HEK293 (cell line): Measurements from ENCODE around the gene RPL23.

Experiments used
- GLIS2 ChIP-seq: fragments of 450-650 bp; formaldehyde crosslinking; IDR thresholded peaks from 2 replicates; pipeline ENCODE4 v1.5.1; 2016; ENCODE audit warnings: missing biosample characterization, missing genetic modification characterization
- KLF1 ChIP-seq: fragments of 450-650 bp; formaldehyde crosslinking; IDR thresholded peaks from 2 replicates; pipeline ENCODE4 v1.5.1; 2016; ENCODE audit warnings: missing biosample characterization, missing genetic modification characterization
- OVOL3 ChIP-seq: fragments of 450-650 bp; formaldehyde crosslinking; IDR thresholded peaks from 2 replicates; pipeline ENCODE4 v1.5.1; 2016; ENCODE audit warnings: missing biosample characterization, missing genetic modification characterization
- PRDM1 ChIP-seq: fragments of 450-650 bp; formaldehyde crosslinking; IDR thresholded peaks from 2 replicates; pipeline ENCODE4; 2016; ENCODE audit warnings: missing biosample characterization, missing genetic modification characterization
- WT1 ChIP-seq: fragments of 450-650 bp; formaldehyde crosslinking; IDR thresholded peaks from 2 replicates; pipeline ENCODE4 v1.5.1; 2016; ENCODE audit warnings: missing biosample characterization, missing genetic modification characterization
- ZBTB21 ChIP-seq: fragments of 450-650 bp; formaldehyde crosslinking; IDR thresholded peaks from 2 replicates; pipeline ENCODE4 v1.5.1; 2017; ENCODE audit warnings: missing biosample characterization, missing genetic modification characterization
- ZFHX2 ChIP-seq: fragments of 450-650 bp; formaldehyde crosslinking; conservative IDR thresholded peaks from 2 replicates; pipeline ENCODE4 v1.5.1; 2016; ENCODE audit warnings: missing biosample characterization, missing genetic modification characterization
- ZIC2 ChIP-seq: fragments of 450-650 bp; formaldehyde crosslinking; IDR thresholded peaks from 2 replicates; pipeline ENCODE4 v1.5.1; 2016; ENCODE audit warnings: missing biosample characterization, missing genetic modification characterization
- ZNF140 ChIP-seq: fragments of 450-650 bp; formaldehyde crosslinking; IDR thresholded peaks from 2 replicates; pipeline ENCODE4 v1.5.1; 2016; ENCODE audit warnings: missing biosample characterization, missing genetic modification characterization
- ZNF23 ChIP-seq: fragments of 450-650 bp; formaldehyde crosslinking; IDR thresholded peaks from 2 replicates; pipeline ENCODE4 v1.5.1; 2016; ENCODE audit warnings: missing biosample characterization, missing genetic modification characterization, borderline replicate concordance
- ZNF248 ChIP-seq: fragments of 450-650 bp; formaldehyde crosslinking; IDR thresholded peaks from 2 replicates; pipeline ENCODE4 v1.5.1; 2017; ENCODE audit warnings: missing biosample characterization, missing genetic modification characterization
- ZNF292 ChIP-seq: fragments of 450-650 bp; formaldehyde crosslinking; IDR thresholded peaks from 2 replicates; pipeline ENCODE4 v1.5.1; 2016; ENCODE audit warnings: low read depth, missing biosample characterization, missing genetic modification characterization, borderline replicate concordance
- ZNF311 ChIP-seq: fragments of 450-650 bp; formaldehyde crosslinking; IDR thresholded peaks from 2 replicates; pipeline ENCODE4 v1.5.1; 2017; ENCODE audit warnings: missing biosample characterization, missing genetic modification characterization, borderline replicate concordance
- ZNF366 ChIP-seq: fragments of 450-650 bp; formaldehyde crosslinking; conservative IDR thresholded peaks from 2 replicates; pipeline ENCODE4 v1.5.1; 2016; ENCODE audit warnings: missing biosample characterization, missing genetic modification characterization
- ZNF473 ChIP-seq: fragments of 450-650 bp; formaldehyde crosslinking; IDR thresholded peaks from 2 replicates; pipeline ENCODE4 v1.5.1; 2017; ENCODE audit warnings: missing biosample characterization, missing genetic modification characterization
- ZNF610 ChIP-seq: fragments of 450-650 bp; formaldehyde crosslinking; IDR thresholded peaks from 2 replicates; pipeline ENCODE4 v1.5.1; 2016; ENCODE audit warnings: missing biosample characterization, missing genetic modification characterization, borderline replicate concordance
- ZNF624 ChIP-seq: fragments of 450-650 bp; formaldehyde crosslinking; IDR thresholded peaks from 2 replicates; pipeline ENCODE4 v1.5.1; 2017; ENCODE audit warnings: missing biosample characterization, missing genetic modification characterization
- ZNF629 ChIP-seq: fragments of 450-650 bp; formaldehyde crosslinking; IDR thresholded peaks from 2 replicates; pipeline ENCODE4 v1.5.1; 2017; ENCODE audit warnings: missing biosample characterization, missing genetic modification characterization
- ZNF658 ChIP-seq: fragments of 450-650 bp; formaldehyde crosslinking; IDR thresholded peaks from 2 replicates; pipeline ENCODE4; 2016; ENCODE audit warnings: missing biosample characterization, missing genetic modification characterization
- ZNF660 ChIP-seq: fragments of 450-650 bp; IDR thresholded peaks from 2 replicates; pipeline ENCODE4 v1.5.1; 2018; ENCODE audit warnings: missing biosample characterization, mild to moderate bottlenecking, missing genetic modification characterization
- ZNF664 ChIP-seq: fragments of 450-650 bp; formaldehyde crosslinking; IDR thresholded peaks from 2 replicates; pipeline ENCODE4 v1.5.1; 2016; ENCODE audit warnings: missing biosample characterization, missing genetic modification characterization
- ZNF677 ChIP-seq: fragments of 450-650 bp; IDR thresholded peaks from 2 replicates; pipeline ENCODE4 v1.5.0; 2018; ENCODE audit warnings: missing biosample characterization, mild to moderate bottlenecking, missing genetic modification characterization, moderate library complexity
- ZNF701 ChIP-seq: fragments of 450-650 bp; formaldehyde crosslinking; IDR thresholded peaks from 2 replicates; pipeline ENCODE4 v1.5.1; 2016; ENCODE audit warnings: missing biosample characterization, missing genetic modification characterization
- ZNF776 ChIP-seq: fragments of 450-650 bp; formaldehyde crosslinking; IDR thresholded peaks from 2 replicates; pipeline ENCODE4 v1.5.0; 2017; ENCODE audit warnings: missing biosample characterization, missing genetic modification characterization, borderline replicate concordance
- ZNF843 ChIP-seq: fragments of 450-650 bp; formaldehyde crosslinking; IDR thresholded peaks from 2 replicates; pipeline ENCODE4 v1.5.1; 2016; ENCODE audit warnings: missing biosample characterization, missing genetic modification characterization
- TF ChIP-seq, protein P1 (sequence below): fragments of 450-650 bp; formaldehyde crosslinking; IDR thresholded peaks from 2 replicates; pipeline ENCODE4 v1.5.1; 2016; ENCODE audit warnings: missing biosample characterization, missing genetic modification characterization
- TF ChIP-seq, protein P2 (sequence below): fragments of 450-650 bp; formaldehyde crosslinking; IDR thresholded peaks from 2 replicates; pipeline ENCODE4 v1.5.1; 2016; ENCODE audit warnings: missing biosample characterization, missing genetic modification characterization
- TF ChIP-seq, protein P3 (sequence below): fragments of 450-650 bp; formaldehyde crosslinking; IDR thresholded peaks from 2 replicates; pipeline ENCODE4 v1.5.1; 2016; ENCODE audit warnings: missing biosample characterization, missing genetic modification characterization
- TF ChIP-seq, protein P4 (sequence below): fragments of 450-650 bp; formaldehyde crosslinking; IDR thresholded peaks from 2 replicates; pipeline ENCODE4 v1.5.1; 2016; ENCODE audit warnings: missing biosample characterization, missing genetic modification characterization, low read depth
- TF ChIP-seq, protein P5 (sequence below): fragments of 450-650 bp; formaldehyde crosslinking; IDR thresholded peaks from 2 replicates; pipeline ENCODE4 v1.5.0; 2017; ENCODE audit warnings: missing biosample characterization, missing genetic modification characterization, borderline replicate concordance

The RPL23 gene

DNA sequence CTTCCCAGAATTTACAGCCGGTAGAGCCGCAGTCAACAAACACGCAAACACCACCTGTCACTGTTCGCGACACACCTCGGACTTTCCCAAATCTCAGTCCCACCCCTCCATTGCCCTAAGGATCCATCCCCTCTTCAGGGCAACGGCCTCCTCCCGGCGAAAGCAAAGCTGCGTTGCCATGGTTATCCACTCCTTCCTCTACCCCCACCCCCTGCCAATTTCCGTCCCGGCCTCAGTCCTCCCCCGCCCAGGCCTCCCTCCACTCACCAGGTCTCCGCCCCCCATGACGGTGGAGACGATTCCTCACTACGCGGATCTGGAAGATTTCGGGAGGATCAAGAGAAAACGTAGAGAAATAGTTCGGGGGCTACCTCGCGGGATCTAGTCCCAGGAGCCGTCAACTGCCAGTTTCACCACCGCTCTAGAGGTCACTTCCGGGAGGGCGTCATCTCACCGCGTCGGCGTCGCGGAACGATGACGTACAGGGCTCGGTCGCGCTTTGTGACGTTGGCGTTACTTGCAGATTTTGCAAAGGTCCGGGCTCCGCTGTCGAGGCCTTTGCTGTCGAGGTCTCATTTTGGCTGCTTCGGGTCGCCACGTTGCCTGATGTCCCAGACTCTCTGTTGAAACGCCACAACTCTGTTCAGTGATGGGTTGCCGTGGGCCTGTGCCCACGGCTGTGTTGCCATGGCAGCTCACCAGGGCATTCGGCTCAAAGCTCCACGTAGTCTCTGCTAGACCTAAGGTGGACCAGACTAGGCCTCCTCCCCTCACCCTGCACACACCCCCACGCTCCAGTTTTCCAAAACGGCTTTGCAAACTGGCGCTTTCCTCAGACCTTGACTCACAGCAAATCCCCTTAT, 28.4 kb downstream of the RPL23 start, which contains the start of gene CWC25 (continued):
- TF ChIP-seq, protein P1, sequence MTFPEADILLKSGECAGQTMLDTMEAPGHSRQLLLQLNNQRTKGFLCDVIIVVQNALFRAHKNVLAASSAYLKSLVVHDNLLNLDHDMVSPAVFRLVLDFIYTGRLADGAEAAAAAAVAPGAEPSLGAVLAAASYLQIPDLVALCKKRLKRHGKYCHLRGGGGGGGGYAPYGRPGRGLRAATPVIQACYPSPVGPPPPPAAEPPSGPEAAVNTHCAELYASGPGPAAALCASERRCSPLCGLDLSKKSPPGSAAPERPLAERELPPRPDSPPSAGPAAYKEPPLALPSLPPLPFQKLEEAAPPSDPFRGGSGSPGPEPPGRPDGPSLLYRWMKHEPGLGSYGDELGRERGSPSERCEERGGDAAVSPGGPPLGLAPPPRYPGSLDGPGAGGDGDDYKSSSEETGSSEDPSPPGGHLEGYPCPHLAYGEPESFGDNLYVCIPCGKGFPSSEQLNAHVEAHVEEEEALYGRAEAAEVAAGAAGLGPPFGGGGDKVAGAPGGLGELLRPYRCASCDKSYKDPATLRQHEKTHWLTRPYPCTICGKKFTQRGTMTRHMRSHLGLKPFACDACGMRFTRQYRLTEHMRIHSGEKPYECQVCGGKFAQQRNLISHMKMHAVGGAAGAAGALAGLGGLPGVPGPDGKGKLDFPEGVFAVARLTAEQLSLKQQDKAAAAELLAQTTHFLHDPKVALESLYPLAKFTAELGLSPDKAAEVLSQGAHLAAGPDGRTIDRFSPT (tag by site-specific recombination): 0 out of 2 replicates have a peak, but pooled peaks have one; percentile 8
- peak; percentile 48; the same call in 1 of the 2 replicates for TF ChIP-seq GLIS2 (tag by site-specific recombination)
- TF ChIP-seq ZNF473: no peak
- TF ChIP-seq ZNF776 (tag by site-specific recombination): no peak
- no peak; the same call in 1 of the 2 replicates for TF ChIP-seq KLF1 (tag by site-specific recombination)
- TF ChIP-seq ZNF677: no peak
- TF ChIP-seq ZNF610: peak; percentile 76; the same call in 1 of the 2 replicates
- TF ChIP-seq, protein P2, sequence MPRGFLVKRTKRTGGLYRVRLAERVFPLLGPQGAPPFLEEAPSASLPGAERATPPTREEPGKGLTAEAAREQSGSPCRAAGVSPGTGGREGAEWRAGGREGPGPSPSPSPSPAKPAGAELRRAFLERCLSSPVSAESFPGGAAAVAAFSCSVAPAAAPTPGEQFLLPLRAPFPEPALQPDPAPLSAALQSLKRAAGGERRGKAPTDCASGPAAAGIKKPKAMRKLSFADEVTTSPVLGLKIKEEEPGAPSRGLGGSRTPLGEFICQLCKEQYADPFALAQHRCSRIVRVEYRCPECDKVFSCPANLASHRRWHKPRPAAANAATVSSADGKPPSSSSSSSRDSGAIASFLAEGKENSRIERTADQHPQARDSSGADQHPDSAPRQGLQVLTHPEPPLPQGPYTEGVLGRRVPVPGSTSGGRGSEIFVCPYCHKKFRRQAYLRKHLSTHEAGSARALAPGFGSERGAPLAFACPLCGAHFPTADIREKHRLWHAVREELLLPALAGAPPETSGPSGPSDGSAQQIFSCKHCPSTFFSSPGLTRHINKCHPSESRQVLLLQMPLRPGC (tag by site-specific recombination): peak; percentile 85
- peak; percentile 70; the same call in 1 of the 2 replicates for TF ChIP-seq ZNF664
- no peak for TF ChIP-seq ZNF624 (tag by site-specific recombination)
- TF ChIP-seq ZNF629 (tag by site-specific recombination): peak; percentile 99
- TF ChIP-seq, protein P3, sequence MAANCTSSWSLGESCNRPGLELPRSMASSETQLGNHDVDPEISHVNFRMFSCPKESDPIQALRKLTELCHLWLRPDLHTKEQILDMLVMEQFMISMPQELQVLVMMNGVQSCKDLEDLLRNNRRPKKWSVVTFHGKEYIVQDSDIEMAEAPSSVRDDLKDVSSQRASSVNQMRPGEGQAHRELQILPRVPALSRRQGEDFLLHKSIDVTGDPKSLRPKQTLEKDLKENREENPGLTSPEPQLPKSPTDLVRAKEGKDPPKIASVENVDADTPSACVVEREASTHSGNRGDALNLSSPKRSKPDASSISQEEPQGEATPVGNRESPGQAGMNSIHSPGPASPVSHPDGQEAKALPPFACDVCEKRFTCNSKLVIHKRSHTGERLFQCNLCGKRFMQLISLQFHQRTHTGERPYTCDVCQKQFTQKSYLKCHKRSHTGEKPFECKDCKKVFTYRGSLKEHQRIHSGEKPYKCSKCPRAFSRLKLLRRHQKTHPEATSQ (tag by site-specific recombination): peak; percentile 65; the same call in 1 of the 2 replicates
- TF ChIP-seq ZNF366 (tag by site-specific recombination): peak; percentile 54; the same call in 1 of the 2 replicates
- TF ChIP-seq ZBTB21 (tag by site-specific recombination): peak; percentile 97
- TF ChIP-seq ZNF701 (tag by site-specific recombination): no peak
- no peak for TF ChIP-seq ZIC2 (tag by site-specific recombination)
- peak; percentile 68 for TF ChIP-seq ZNF843
- peak; percentile 88 for TF ChIP-seq OVOL3 (tag by site-specific recombination)
- no peak for TF ChIP-seq ZNF23
- no peak for TF ChIP-seq ZNF658
- peak; percentile 45; the same call in 1 of the 2 replicates for TF ChIP-seq ZFHX2 (tag by site-specific recombination)
- TF ChIP-seq, protein P4, sequence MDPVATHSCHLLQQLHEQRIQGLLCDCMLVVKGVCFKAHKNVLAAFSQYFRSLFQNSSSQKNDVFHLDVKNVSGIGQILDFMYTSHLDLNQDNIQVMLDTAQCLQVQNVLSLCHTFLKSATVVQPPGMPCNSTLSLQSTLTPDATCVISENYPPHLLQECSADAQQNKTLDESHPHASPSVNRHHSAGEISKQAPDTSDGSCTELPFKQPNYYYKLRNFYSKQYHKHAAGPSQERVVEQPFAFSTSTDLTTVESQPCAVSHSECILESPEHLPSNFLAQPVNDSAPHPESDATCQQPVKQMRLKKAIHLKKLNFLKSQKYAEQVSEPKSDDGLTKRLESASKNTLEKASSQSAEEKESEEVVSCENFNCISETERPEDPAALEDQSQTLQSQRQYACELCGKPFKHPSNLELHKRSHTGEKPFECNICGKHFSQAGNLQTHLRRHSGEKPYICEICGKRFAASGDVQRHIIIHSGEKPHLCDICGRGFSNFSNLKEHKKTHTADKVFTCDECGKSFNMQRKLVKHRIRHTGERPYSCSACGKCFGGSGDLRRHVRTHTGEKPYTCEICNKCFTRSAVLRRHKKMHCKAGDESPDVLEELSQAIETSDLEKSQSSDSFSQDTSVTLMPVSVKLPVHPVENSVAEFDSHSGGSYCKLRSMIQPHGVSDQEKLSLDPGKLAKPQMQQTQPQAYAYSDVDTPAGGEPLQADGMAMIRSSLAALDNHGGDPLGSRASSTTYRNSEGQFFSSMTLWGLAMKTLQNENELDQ (tag by site-specific recombination): no peak
- peak; percentile 91 for TF ChIP-seq ZNF660 (tag by site-specific recombination)
- no peak for TF ChIP-seq ZNF248 (tag by site-specific recombination)
- TF ChIP-seq ZNF311 (tag by site-specific recombination): no peak
- TF ChIP-seq PRDM1 (tag by site-specific recombination): no peak
- TF ChIP-seq, protein P5, sequence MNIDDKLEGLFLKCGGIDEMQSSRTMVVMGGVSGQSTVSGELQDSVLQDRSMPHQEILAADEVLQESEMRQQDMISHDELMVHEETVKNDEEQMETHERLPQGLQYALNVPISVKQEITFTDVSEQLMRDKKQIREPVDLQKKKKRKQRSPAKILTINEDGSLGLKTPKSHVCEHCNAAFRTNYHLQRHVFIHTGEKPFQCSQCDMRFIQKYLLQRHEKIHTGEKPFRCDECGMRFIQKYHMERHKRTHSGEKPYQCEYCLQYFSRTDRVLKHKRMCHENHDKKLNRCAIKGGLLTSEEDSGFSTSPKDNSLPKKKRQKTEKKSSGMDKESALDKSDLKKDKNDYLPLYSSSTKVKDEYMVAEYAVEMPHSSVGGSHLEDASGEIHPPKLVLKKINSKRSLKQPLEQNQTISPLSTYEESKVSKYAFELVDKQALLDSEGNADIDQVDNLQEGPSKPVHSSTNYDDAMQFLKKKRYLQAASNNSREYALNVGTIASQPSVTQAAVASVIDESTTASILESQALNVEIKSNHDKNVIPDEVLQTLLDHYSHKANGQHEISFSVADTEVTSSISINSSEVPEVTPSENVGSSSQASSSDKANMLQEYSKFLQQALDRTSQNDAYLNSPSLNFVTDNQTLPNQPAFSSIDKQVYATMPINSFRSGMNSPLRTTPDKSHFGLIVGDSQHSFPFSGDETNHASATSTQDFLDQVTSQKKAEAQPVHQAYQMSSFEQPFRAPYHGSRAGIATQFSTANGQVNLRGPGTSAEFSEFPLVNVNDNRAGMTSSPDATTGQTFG: no peak
- 0 out of 2 replicates have a peak, but pooled peaks have one; percentile 28 for TF ChIP-seq WT1
- no peak for TF ChIP-seq ZNF140
- no peak for TF ChIP-seq ZNF292 (tag by site-specific recombination)
